Renal pelvis (tissue), 4 donors: ENCODE results near the gene CACNA1C. TPM values are rescaled to one million over a fixed set of nuclear protein-coding genes. Genes with fewer than 3 reads are reported as not detected.

Experiments
- DNase-seq: peaks from one replicate; pipeline ENCODE4 v3.0.0-alpha.2; 2013
- polyA plus RNA-seq, 3 donors: library from polyadenylated mRNA; unstranded; fragments of 120-200 nt; gene quantifications; one replicate each; pipeline ENCODE4 v1.2.1, GENCODE V29; 2013; ENCODE audit not compliant: insufficient read length in 3 of 3

Gene CACNA1C
- polyA plus RNA-seq, 3 donors, result 7.1 to 12.2 (median 10.0) TPM

DNA sequence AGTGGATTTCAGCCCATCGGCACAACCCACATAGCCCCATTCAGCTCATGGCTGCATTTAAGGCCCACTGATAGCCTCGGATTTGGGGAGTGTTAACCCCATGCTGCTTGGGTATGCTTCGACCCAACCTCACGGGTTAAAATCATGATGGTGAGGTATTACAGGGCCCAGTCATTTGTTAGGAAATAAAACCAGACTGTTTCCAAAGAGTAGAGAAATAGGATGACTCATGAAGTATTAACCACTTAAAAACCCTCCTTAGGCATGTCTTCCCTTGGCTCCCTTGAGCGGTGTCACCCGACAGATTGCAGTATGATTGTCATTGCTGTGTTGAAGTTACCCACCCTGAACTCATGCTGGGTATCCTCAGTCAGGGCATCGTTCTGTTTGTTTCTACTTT, 289.1 kb downstream of the CACNA1C start:
- DNase-seq, result no peak

DNA sequence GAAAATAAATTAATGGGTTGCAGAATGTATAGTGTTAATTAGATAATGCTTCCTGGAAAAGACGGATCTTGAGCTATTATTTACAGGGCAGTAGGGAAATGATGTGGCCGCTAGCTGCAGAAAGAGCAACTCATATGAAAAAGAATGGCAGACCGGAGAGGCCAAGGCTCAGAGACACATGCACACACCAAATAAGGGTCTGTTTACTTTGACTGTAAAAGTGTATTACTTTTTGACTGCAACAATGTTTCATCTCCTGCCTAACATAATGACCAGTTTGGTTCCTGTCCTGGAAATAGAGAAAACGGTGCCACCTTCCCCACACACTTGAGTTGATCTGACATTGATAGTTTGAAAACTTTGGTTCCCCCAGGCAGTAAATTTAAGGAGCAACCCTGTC, 290.9 kb downstream of the CACNA1C start:
- no peak for DNase-seq

DNA sequence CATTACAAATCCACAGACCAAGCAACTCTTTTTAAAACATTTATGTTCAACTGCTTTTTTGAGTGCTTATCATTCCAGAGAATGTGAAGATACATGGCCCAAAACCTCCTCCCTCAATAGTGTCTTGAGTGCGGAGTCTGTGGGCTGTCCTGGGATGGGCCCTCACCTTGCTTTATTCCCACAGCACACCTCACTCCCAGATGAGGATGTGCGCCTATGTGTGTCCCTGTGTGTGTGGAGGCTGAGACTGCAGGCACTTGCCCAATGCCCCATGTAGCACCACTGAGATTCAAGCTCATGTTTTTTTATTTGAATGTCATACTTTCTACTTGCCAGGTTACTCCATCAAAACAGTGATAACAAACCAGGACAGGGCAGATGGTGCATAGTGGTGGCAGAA, 291.7 kb downstream of the CACNA1C start:
- DNase-seq, result no peak

DNA sequence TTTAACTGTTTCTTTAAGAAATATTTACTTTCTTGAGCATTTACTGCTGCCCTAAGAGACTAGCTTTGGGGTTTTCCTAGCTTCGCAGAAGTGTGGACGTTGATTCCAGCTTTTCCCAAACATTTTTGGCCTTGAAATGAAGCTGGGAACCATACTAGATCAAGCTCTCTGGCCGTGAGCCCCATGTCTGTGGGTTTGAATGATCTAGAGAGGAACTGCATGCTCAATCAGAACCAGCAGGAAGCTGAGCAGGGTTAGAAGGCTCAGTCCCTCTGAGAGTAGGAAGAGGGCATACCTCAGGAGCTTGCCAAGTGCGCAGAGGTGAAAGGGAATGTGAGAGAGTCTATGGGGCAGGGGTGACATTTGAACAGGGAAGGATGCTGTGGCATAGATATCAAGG, 292.1 kb downstream of the CACNA1C start:
- DNase-seq, result no peak

DNA sequence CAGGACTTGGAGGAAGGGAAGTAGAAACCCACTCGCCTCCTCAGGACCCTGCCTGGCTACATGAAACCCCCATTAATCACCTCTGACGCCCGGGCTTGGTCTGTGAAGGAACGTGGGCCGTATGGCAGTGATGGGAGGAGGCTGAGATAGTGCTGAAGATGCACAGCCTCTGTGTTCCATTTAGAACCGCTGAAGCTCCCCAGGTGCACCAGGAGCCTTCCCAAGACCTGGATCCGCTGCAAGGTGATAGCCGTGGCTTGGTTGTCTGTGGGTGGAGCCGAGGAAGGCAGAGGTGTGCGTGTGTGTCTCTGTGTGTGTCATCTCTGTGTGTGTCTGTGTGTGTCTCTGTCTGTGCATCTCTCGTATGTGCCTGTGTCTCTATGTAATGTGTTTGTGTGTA, 293.1 kb downstream of the CACNA1C start:
- no peak for DNase-seq

DNA sequence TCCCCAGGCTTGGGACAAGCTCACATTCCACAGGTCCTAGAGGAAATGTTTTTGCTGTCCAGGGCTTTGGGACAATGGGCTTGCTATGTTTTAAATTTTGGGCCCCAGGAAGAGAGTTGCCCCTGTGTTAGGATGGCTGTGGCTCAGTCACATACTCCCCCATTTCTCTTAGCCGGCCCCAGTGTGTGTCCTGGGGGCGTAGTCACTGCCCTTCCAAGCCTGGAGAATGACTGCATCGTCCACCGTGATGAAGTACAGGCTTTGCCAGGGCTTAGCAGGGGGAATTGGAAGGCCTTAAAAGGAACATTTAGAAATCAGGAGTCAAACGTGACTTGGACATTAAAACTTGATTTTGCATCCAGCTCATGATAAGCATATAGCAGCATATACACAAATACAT, 293.6 kb downstream of the CACNA1C start:
- DNase-seq, result no peak

DNA sequence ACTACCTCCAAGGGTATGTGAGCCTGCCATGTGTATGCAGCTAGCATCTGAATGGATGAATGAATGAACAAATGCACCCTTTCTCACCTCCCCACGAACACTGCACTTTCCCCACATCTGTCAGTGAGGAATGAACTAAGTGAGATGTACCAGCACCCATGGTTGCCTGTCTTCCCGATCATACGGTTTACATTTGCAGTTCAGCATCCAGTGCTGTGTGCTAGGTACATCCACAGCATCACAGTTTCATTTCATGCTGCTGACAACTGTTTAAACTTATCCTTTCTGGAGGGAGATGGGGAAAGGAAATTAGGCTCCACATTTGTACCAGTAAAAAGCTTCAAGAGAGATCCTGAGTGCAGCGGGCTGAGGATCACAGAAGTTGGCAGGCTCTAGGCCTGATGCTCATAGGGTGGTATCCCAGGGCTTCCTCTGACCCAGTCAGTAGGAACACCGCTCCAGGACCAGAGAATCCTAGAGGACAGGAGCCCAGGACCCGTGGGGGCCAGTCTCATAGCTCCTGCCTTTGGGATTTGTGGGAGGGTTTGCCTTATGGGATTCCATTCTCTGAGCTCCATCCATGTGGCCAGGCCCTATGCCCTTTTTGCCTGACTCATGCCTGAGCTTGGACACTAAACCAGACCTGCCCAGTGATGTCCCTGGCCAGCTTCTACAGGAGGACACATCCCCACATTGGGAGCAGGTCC, 294.5 kb downstream of the CACNA1C start:
- DNase-seq, result no peak

DNA sequence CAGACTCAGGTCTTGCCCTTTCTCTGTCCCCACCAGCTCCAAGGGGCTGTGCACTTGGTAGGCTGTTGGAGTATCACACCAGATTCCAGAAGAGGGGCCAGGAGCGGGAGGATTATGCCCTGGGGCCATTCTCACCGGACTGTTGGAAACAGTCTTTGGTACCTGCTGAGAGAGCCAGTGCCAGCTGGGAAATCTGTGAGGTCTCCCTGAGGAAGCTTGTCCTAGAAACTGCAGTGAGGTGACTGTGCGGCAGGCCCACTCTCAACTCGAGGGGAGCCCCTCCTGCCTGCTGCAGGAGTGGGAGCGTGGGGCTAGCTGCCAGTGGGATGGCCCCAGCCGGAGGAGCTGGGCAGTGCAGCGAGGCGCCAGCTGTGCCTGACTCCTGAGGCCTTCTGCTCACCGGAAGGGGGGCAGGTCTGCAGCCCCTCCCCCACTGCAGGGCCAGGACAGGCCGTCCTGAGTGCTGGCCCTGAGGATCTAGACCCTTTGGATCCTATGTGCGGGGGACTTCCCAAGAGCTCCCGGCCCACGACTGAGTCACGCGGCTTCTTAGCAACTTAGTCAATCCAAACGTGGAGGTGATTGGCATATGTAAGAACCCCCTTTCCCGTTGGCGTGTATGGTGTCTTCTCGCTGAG, 295.2 kb downstream of the CACNA1C start:
- DNase-seq, result no peak

DNA sequence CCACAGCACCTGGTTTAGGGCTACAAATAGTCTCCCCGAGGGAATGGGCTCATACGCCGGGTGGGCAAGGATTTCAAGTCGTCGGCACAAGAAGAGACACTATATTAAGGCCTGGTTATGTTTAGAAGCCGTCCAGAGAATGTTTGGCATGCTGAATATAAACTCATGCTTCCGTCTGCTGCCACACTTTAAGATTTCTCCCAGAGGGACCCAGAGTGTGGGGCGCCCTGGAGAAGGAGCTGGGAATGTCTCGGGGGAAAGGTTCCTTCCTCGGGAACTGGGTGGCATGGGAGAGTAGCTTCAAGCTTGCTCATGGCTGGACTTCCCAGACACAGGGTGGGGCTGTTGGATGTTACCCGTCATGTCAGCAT, 295.7 kb downstream of the CACNA1C start:
- no peak for DNase-seq

DNA sequence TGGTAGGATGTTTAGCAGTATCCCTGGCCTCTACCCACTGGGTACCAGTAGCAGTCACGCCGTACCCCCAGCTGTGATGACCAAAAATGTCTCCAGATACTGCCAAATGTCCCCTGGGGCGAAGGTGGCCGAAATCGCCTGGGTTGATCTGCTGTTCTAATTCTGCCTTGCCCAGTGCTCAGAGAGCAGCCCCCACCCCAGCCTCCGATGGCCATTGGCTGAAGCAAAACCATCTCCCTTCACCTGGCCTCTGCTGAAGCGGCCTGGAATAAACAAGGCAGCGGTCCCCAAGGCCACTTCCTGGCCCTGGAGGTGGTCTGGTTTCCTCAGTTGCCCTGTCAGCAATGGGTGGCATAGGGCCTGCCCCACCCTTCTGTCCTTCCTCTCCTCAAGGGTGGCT, 298.4 kb downstream of the CACNA1C start:
- DNase-seq, result no peak

DNA sequence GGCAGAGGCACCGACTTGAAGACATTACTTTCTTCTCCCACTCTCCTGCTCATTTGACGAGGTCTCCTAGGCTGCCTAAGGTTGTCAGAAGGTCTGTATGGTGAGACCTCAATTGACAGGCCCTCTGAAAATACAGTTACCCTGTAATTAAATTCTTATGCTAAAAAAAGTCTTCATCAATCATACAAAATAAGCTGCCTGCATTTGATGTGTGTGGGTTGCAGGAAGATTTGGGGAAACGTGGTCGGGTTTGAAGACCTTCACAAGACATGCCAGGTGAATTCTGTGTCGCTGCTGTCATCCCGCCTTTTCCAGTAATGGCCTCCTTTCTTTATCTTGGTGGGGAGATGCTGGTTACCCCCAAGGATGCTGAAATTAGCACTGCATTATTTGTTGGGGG, 299.4 kb downstream of the CACNA1C start:
- no peak for DNase-seq

DNA sequence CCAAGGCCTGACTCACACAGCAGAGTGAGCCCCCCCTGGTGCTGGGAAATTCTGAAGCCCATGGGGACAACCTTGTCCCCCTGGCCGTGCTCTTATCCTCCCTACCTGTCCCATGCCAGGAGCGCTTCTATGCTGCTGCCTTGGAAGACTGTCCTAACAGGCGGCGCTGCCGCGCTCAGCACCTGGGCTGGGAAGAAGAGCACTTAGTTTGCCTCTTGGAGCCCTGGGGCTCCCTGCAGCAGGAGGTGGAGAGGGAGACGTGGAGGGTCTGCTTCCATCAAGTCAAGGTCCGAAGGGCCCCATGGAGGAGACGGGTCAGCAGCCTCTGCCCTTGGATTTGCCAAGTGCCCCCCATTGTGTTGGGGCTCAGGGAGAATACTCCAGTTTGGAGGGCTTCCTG, 300.5 kb downstream of the CACNA1C start:
- DNase-seq, result no peak

DNA sequence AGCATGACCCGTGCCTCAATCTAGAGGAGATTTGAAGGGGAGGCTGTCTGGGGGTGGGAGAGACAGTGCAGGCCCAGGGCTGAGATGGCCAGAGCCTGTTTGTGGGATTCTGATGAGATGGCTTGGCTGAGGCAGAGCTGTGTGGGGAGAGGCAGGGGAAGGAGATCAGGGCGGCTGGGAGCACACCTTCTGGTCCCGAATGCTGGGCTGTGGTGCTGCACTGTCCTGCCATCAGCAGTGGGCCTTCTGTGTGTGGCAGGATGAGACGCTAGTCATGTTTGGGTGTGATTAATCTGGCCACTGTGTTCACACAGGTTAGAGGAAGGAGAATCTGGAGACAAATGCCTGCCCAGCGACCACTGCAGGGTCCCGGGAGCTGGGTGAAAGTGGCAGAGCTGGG, 300.9 kb downstream of the CACNA1C start:
- DNase-seq, result no peak

DNA sequence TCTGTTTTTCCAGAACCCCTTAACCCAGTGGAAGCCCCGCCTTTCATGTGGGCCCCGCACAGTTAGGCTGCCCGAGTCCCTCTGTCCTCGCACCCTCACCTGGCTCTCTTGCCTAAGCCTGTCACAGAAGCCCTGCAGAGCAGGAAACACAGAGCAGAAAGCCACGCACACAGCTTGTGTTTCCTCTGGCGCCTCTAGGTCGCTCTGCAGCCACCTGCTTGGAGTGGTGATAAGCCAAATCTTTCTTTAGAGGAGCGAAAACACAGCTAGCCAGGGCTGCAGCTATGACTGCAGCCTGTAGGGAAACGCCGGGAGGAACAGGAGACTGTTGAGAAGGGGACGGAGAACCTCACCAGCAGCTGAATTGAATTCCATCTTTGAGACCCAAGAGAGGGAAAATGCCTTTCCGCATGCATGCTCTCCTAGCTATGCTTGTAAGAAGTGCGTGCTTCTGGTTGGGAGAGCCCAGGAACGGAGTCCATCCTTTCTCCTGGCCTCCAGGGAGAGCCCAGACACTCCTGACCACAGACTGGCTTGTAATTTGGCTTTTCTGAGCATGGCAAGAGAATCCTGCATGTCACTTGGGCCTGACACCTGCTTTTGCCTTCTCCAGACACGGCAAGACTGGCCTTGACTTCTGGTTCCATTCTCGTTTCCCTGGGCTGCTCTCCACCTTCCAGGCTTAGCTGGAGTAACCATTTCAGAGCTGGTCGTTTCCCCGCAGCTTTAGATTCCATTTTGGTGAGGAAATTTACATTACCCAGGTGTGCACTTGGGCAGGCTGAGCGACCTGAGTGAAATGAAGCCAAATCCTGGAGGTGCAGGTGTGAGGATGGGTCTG, 301.6 kb downstream of the CACNA1C start:
- no peak for DNase-seq

DNA sequence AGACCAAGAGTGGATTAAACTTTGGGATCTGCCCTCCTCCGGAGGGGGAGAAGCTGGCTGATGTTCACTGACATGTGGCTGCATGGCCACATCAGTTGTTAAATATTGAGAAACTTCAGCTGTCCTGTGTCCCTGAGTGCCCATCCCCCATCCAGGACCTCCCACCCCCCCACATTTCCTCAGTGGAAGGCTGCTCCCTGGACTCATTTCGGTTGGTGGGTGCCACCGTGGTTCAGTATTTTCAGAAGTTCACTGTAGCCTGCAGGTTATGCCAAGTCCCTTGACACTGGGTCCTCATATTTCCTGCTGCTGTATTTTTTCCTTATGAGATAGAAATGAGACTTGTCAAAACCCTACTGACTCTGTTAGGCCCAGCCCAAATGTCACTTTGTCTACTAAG, 302.4 kb downstream of the CACNA1C start:
- no peak for DNase-seq

DNA sequence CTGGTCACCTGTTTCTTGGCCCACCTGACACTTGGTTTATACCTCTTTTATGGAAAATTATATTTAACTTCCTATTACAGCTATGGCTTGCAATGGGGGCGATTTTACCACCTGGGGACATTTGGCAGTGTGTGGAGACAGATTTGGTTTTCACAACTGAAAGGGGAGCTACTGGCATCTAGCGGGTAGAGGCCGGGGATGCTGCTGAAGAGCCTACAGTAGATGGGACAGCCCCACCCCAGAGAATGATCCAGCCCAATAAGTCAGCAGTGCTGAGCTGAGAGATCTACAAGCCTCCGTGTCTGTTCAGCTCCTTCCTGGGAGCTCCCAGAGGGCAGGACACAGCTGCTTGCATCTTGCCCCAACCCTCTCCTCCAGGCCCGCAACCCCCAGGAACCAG, 302.8 kb downstream of the CACNA1C start:
- DNase-seq, result no peak

DNA sequence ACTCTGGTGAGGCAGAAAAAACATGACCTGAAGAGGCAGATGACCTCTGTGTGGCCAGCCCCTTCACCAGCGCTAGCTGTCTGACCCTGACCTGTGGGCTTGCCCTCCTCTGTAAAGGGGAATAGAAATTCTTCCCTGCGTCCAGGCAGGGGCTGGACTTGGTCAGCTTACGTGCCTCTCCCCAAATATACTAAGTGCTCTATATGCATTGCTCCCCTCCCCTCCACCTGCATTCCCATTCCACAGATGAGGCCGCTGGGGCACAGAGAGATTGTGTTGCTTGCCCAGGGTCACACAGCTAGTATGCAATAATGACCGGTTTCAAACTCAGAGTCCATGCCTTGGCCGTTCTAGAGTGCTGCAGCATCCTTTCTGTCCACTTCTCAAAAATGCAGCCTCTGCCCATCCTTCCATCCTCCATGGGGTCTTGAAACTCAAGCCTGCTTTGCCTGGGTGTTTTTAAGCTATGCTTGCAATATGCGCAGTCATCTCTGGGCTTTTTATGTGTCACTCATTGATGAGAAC, 303.9 kb downstream of the CACNA1C start:
- DNase-seq, result no peak

DNA sequence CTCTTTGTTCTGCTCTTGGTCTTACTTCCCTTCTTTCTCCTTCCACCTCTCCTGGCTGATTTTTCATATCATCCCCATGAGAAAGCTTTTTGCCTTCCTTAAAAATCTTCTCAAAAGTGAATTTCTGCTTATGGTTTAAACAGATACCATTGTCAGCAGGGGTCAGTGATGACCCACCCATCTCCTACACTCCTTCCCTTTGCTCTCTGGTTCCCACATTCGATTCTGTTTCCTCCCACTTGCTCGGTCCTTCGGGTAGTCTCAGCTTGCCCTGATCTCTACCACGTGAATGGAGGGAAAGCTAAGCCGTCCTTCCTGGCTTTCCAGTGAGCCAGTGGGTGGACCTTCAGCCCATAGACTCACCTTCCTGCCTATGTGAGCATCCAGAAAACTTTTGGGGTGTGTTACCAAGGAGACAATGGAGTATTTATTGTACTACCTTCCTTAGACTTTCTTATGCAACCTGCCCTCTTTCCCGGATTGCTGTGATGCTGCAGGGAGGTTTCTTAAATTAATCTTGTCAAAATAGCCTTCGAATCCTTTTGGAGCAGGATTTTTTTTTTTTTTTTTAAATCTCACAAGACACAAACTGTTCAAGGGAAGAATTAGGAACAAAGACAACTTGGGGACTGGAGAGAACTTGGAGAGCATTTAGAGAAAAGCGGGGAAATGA, 306.3 kb downstream of the CACNA1C start:
- no peak for DNase-seq

DNA sequence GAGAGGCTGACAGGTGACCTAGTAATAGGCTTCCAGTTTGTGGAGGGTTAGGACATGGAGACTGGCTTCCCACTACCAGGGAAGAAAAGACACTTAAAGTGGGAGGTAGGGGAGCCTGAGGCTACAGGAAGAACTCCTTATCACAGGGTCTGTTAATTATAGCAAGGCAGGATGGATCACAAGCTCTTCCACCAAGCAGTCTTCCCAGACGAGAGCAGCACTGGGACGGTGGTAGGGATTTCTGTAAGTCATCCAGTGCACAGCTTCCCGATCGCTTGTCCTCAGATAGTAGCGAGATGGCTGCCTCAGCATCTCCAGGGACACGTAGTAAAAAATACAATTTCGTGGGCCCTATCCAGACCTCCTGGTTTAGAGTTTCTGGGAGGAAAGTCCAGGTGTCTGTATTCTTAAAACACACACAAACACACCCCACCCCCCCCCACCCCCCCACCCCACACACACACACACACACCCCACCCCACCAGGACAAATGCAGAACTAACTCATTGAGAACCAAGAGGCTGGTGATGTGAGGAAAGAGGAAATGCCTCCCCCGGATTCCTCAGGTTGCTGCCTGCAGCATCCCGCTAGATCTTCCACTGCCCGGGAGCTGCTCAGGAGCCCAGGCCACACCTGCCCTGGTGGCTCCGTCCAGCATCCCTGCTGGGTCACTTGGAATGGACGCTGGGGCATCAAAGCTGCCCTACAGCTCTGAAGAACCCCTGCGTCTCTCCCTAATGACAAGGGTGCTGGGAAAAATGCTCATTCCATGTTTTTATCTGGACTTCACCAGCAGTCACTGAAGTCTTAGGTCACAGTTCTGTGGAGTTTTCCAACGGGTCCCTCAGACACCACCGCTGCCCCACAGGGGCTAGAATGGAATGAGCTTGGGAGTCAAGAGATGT, 307.2 kb downstream of the CACNA1C start:
- no peak for DNase-seq

DNA sequence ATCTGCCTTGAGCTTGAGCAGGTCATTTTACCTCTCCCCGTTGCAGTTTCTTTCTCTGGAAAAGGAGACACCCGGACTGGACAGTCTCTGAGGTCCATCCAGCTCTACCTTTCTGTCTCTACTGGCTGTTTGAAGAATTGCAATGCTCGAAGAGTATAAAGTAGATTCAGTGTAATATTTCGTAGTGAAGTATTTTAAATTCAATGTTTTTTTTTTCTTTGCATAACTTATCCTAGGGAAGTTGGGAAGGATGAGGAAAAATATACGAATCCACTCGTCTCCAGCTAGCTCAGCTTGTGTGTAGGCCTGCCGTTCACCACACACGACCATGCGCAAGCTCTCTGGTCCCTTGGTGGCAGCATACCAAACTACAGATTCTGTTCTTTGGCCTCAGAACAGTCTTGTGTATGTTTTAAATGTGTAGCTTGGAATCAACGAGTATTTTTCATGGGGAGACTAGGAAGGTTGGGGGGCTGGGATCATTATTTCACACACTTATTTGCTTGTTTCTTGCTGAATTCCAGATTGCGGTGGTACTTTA, 307.9 kb downstream of the CACNA1C start:
- DNase-seq, result no peak
